K562 (cell line): ENCODE results near the gene CPT1C. TPM values are rescaled to one million over a fixed set of nuclear protein-coding genes. Genes with fewer than 3 reads are reported as not detected.

Source experiments
- BACH1 ChIP-seq: fragments of 200-800 bp; sonication (Bioruptor generic); IDR thresholded peaks from 2 replicates; pipeline ENCODE4 v1.6.1; 2016; ENCODE audit warnings: missing genetic modification characterization, missing compliant biosample characterization
- CEBPB ChIP-seq: fragments of 450-650 bp; IDR thresholded peaks from 2 replicates; pipeline ENCODE4 v1.6.1; 2016; ENCODE audit warnings: missing genetic modification characterization, missing compliant biosample characterization
- E2F6 ChIP-seq, 2 experiments: IDR thresholded peaks; 2 replicates each; pipeline ENCODE4 v1.6.1; 2011; ENCODE audit warnings: borderline replicate concordance in 1 of 2, control low read depth in 1 of 2, low read depth in 1 of 2, low read length in 1 of 2, mild to moderate bottlenecking in 1 of 2, mixed read lengths in 1 of 2, moderate library complexity in 1 of 2; ENCODE audit not compliant: insufficient read depth in 1 of 2, insufficient read length in 1 of 2, poor library complexity in 1 of 2, severe bottlenecking in 1 of 2; ENCODE audit errors: extremely low read depth in 1 of 2
- HDAC1 ChIP-seq, 2 experiments: fragments of 450-650 bp; IDR thresholded peaks; 2 replicates each; pipeline ENCODE4 v1.6.1; 2016 to 2017; ENCODE audit warnings: inconsistent platforms in 1 of 2, mild to moderate bottlenecking in 1 of 2, moderate library complexity in 1 of 2
- HDGF ChIP-seq: fragments of 450-650 bp; IDR thresholded peaks from 2 replicates; pipeline ENCODE4 v1.6.1; 2016
- HOXB6 ChIP-seq: fragments of 250-450 bp; sonication (Bioruptor Pico); IDR thresholded peaks from 2 replicates; pipeline ENCODE4 v1.5.1; 2022; ENCODE audit warnings: mild to moderate bottlenecking, borderline replicate concordance
- KLF10 ChIP-seq: fragments of 250-450 bp; sonication (Bioruptor Pico); IDR thresholded peaks from 2 replicates; pipeline ENCODE4 v1.6.1; 2021; ENCODE audit warnings: matching md5 sums
- KLF13 ChIP-seq: fragments of 450-650 bp; IDR thresholded peaks from 2 replicates; pipeline ENCODE4 v1.6.1; 2016; ENCODE audit warnings: missing genetic modification characterization, low read depth, mild to moderate bottlenecking, missing compliant biosample characterization, moderate library complexity, borderline replicate concordance
- MAX ChIP-seq: sonication (generic); formaldehyde crosslinking; IDR thresholded peaks from 2 replicates; pipeline ENCODE4 v1.9.0; 2022; ENCODE audit warnings: mild to moderate bottlenecking, missing genetic modification reagents
- MYC ChIP-seq, 2 experiments: fragments of 250-450 bp in 1 of 2; sonication (Bioruptor Pico) in 1 of 2; IDR thresholded peaks; 2 replicates each; pipeline versions ENCODE4 v1.5.1 to v1.6.1; 2012 to 2021; ENCODE audit warnings: low read depth in 2 of 2, borderline replicate concordance in 1 of 2, improper control_type of control experiment in 1 of 2, low read length in 1 of 2, mild to moderate bottlenecking in 1 of 2, moderate library complexity in 1 of 2
- NCOA1 ChIP-seq: fragments of 450-650 bp; IDR thresholded peaks from 2 replicates; pipeline ENCODE4 v1.6.1; 2016; ENCODE audit warnings: low read depth
- NFRKB ChIP-seq: fragments of 450-650 bp; IDR thresholded peaks from 2 replicates; pipeline ENCODE4 v1.6.1; 2016; ENCODE audit warnings: low read depth
- TAF7 ChIP-seq: fragments of 450-650 bp; IDR thresholded peaks from 2 replicates; pipeline ENCODE4 v1.6.1; 2016; ENCODE audit warnings: missing genetic modification characterization, missing compliant biosample characterization
- YY1 ChIP-seq, 3 experiments: IDR thresholded peaks; 2 replicates each; pipeline ENCODE4 v1.6.1; 2011; ENCODE audit warnings: low read length in 2 of 3, mild to moderate bottlenecking in 2 of 3, moderate library complexity in 2 of 3, borderline replicate concordance in 1 of 3, control low read depth in 1 of 3, low read depth in 1 of 3; ENCODE audit not compliant: insufficient read depth in 3 of 3, insufficient replicate concordance in 2 of 3, control insufficient read depth in 1 of 3, insufficient read length in 1 of 3; ENCODE audit errors: extremely low read depth in 1 of 3
- ZNF408 ChIP-seq: fragments of 250-450 bp; sonication (Bioruptor Pico); IDR thresholded peaks from 2 replicates; pipeline ENCODE4 v1.4.0; 2020; ENCODE audit warnings: low read depth, mild to moderate bottlenecking, moderate library complexity
- ZNF41 ChIP-seq: fragments of 250-450 bp; sonication (Bioruptor Pico); conservative IDR thresholded peaks from 2 replicates; pipeline ENCODE4 v1.4.0; 2020; ENCODE audit warnings: mild to moderate bottlenecking
- ZNF551 ChIP-seq: fragments of 250-450 bp; sonication (Bioruptor Pico); IDR thresholded peaks from 2 replicates; pipeline ENCODE4 v1.5.0; 2021; ENCODE audit warnings: mild to moderate bottlenecking, moderate library complexity
- ZNF584 ChIP-seq: fragments of 200-800 bp; sonication (Bioruptor generic); IDR thresholded peaks from 2 replicates; pipeline ENCODE4 v1.6.1; 2016; ENCODE audit warnings: low read depth, mild to moderate bottlenecking, missing genetic modification characterization, missing compliant biosample characterization
- ZNF592 ChIP-seq: fragments of 450-650 bp; IDR thresholded peaks from 2 replicates; pipeline ENCODE4 v1.6.1; 2017; ENCODE audit warnings: antibody characterized with exemption, mild to moderate bottlenecking
- polyA plus RNA-seq, 8 experiments: library from polyadenylated mRNA; depleted of rRNA in 4 of 8; stranded (reverse) in 5 of 8; unstranded in 3 of 8; fragments of >200 nt; fragmentation: Nextera tagmentation in 2 of 8; fragmentation: Illumina TruSeq in 1 of 8; extraction: Ambion mirVana in 2 of 8; extraction: Trizol in 1 of 8; gene quantifications; 2 replicates each; pipeline versions ENCODE4 v1.2.1 to v1.2.3, GENCODE V29; 2011 to 2014; ENCODE audit warnings: inconsistent platforms in 1 of 8, missing spikeins in 1 of 8
- total RNA-seq, 7 experiments: library from RNA; depleted of rRNA in 6 of 7; stranded (reverse); fragments of >200 nt in 6 of 7; fragmentation: Illumina TruSeq in 2 of 7; extraction: Trizol in 2 of 7; gene quantifications; 2 replicates each; pipeline versions ENCODE4 v1.2.1 to v1.2.3, GENCODE V29; 2011 to 2021; ENCODE audit warnings: low replicate concordance in 1 of 7

CPT1C gene
- total and polyA plus RNA-seq, 9 of the 15 experiments (the other 6 are each of a cell fraction or from before 2014, with no cell fraction given), result 1.9 to 12.3 (median 3.0) TPM

- TF ChIP-seq ZNF584 (CRISPR knock-in tag) (0 out of 2 replicates have a peak, but pooled peaks have one; percentile 37), ZNF551 (CRISPR knock-in tag) (no peak), NFRKB (0 out of 2 replicates have a peak, but pooled peaks have one; percentile 29), ZNF408 (CRISPR knock-in tag) (no peak), NCOA1 (peak; percentile 23; the same call in 1 of the 2 replicates), YY1 (IDR thresholded peaks at IDR 0.05; ENCODE audit: borderline replicate concordance in 1 of 3, control insufficient read depth in 1 of 3, extremely low read depth in 1 of 3, insufficient read depth in 3 of 3, insufficient read length in 1 of 3, insufficient replicate concordance in 2 of 3, low read depth in 1 of 3, low read length in 2 of 3) (peak in 1 of 3 experiments; percentile 81), HDAC1 (IDR thresholded peaks at IDR 0.05) (0 out of 4 replicates have a peak, but pooled peaks of 1 of the 2 experiments have one; percentile 21), BACH1 (tag) (0 out of 2 replicates have a peak, but pooled peaks have one; percentile 42), HDGF (0 out of 2 replicates have a peak, but pooled peaks have one; percentile 47), E2F6 (IDR thresholded peaks at IDR 0.05; ENCODE audit: borderline replicate concordance in 1 of 2, extremely low read depth in 1 of 2, insufficient read depth in 1 of 2, insufficient read length in 1 of 2, low read depth in 1 of 2, low read length in 1 of 2, poor library complexity in 1 of 2, severe bottlenecking in 1 of 2) (peak in 1 of 2 experiments; percentile 39), KLF10 (CRISPR knock-in tag) (no peak), ZNF592 (peak; percentile 56), HOXB6 (CRISPR knock-in tag) (no peak), KLF13 (tag) (no peak), TAF7 (tag) (0 out of 2 replicates have a peak, but pooled peaks have one; percentile 33), MYC (IDR thresholded peaks at IDR 0.05; ENCODE audit: low read depth, low read length) (peak; percentile 33; the same call in 1 of the 2 replicates), MYC (CRISPR knock-in tag; IDR thresholded peaks at IDR 0.05; ENCODE audit: borderline replicate concordance, low read depth) (no peak), CEBPB (tag) (no peak), MAX (CRISPR knock-in tag) (peak; percentile 43), ZNF41 (CRISPR knock-in tag) (no peak)
Observed at GRCh38 chr19:49716154-49716553, 25.2 kb downstream of the CPT1C start (continued).
